PC-9 (cell line): ENCODE data around the gene CRELD1.

Source experiments
- EZH2 ChIP-seq: fragments of 200-600 bp; sonication (generic); IDR thresholded peaks from 2 replicates; pipeline ENCODE4 v1.8.0; 2017; ENCODE audit warnings: antibody characterized with exemption, low read depth
- TF ChIP-seq, protein P1 (sequence below): fragments of 200-600 bp; sonication (generic); conservative IDR thresholded peaks from 2 replicates; pipeline ENCODE4 v1.6.1; 2017; ENCODE audit warnings: mixed run types, antibody characterized with exemption, mild to moderate bottlenecking, moderate library complexity

DNA sequence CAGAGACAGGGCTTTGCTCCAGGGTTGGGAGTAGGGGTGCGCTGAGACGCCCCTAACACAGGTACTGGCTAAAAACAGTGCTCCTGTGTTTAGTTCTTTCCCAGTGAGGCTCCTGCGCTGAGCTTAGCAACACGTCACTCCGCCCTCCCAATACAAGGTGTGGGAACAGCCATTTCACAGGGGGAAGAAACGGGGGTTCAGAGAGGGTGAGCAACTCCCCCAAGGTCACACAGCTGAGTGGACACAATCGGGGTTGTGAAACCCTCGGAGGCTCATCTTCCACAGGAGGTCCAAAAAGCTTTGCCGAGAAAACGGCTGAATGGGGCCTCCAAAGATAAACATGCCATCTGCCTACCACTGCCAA lies 17.9 kb downstream of the CRELD1 start:
- TF ChIP-seq, protein P1, sequence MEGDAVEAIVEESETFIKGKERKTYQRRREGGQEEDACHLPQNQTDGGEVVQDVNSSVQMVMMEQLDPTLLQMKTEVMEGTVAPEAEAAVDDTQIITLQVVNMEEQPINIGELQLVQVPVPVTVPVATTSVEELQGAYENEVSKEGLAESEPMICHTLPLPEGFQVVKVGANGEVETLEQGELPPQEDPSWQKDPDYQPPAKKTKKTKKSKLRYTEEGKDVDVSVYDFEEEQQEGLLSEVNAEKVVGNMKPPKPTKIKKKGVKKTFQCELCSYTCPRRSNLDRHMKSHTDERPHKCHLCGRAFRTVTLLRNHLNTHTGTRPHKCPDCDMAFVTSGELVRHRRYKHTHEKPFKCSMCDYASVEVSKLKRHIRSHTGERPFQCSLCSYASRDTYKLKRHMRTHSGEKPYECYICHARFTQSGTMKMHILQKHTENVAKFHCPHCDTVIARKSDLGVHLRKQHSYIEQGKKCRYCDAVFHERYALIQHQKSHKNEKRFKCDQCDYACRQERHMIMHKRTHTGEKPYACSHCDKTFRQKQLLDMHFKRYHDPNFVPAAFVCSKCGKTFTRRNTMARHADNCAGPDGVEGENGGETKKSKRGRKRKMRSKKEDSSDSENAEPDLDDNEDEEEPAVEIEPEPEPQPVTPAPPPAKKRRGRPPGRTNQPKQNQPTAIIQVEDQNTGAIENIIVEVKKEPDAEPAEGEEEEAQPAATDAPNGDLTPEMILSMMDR = no peak
- no peak for TF ChIP-seq EZH2
